Activated CD4-positive, alpha-beta T cell treated with anti-CD3 and anti-CD28 coated beads, Interleukin-2, amount 10 ng/mL, durations not matched to agents 24 days and 14 days (primary cell): Measurements from ENCODE around the gene ATP12A. TPM values are rescaled to one million over a fixed set of nuclear protein-coding genes. Genes with fewer than 3 reads are reported as not detected.

ENCODE experiments used
- DNase-seq: peaks from one replicate; pipeline ENCODE4 v3.0.0; 2022
- H3K27ac Mint-ChIP-seq: one replicate; pipeline ENCODE4 v1.8.0; 2022; ENCODE audit warnings: mild to moderate bottlenecking, mixed read lengths
- H3K27me3 Mint-ChIP-seq: one replicate; pipeline ENCODE4 v1.8.0; 2022; ENCODE audit warnings: mixed read lengths
- H3K36me3 Mint-ChIP-seq: one replicate; pipeline ENCODE4 v1.8.0; 2022; ENCODE audit warnings: low read depth, mild to moderate bottlenecking, mixed read lengths
- H3K4me1 Mint-ChIP-seq: one replicate; pipeline ENCODE4 v1.8.0; 2021; ENCODE audit warnings: mixed read lengths
- H3K4me3 Mint-ChIP-seq: one replicate; pipeline ENCODE4 v1.8.0; 2022; ENCODE audit warnings: mild to moderate bottlenecking, moderate library complexity, mixed read lengths
- H3K9me3 Mint-ChIP-seq: one replicate; pipeline ENCODE4 v1.8.0; 2021; ENCODE audit warnings: mixed read lengths
- intact Hi-C: fragments of 100-400 bp; cut with micrococcal nuclease; formaldehyde crosslinking; loops from one replicate; pipeline ENCODE4 v1.15.1; 2023
- total RNA-seq: library from RNA; stranded (reverse); gene quantifications from 2 replicates; pipeline ENCODE4 v1.2.3, GENCODE V29; 2022

The ATP12A gene
- total RNA-seq = 0.23 and 0.28 TPM in 2 replicates

DNA sequence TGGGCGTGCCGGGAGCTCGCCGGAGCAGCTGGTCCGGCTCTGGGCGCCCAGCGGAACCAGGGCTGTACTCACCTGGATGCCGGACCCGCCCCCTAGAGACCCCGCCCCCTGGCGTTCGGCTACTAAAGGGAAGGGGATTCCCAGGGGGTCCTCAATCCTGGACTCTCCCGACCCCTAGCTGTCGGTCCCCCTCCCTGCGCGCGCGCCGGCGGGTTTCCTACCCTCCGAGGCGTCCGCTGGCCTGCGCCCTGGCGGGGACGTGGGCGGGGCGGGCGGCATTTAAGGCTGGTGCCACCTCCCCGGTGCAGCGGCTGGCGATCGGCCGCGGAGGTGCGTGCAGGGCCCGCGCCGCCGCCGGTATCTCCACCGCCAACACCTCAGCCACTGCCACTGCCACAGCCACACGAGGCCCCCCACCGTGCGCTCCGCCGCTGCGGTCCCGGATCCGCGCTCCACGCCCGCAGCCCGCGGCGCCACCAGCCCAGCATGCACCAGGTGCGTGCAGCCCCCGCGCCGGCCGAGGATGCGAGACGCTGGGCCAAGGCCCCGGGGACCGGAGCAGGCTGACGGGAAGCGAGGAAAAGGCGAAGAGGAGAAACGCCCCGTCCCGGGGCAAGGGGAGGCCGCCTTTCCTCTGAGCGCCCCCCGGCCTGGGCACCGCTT is at the start of gene ATP12A:
TSS of gene ATP12A (plus strand) at position 151 of the 663 bp plus-strand sequence. CDS start at position 487, 336 bp downstream.
- intact Hi-C loops = loop anchor here (5.0 kb wide), 1 partner anchor 168 kb away; the partner anchor contains the start of gene PARP4
- DNase-seq = peak; percentile 76
- Mint-ChIP-seq H3K4me3 (peak within 1 kb of the TSS; percentile 45), H3K4me1 (peaks cover 31% of the 10 kb centered on the region), H3K27ac (no peak within 1 kb of the TSS), H3K9me3 (no peaks in the 10 kb centered on the region), H3K36me3 (no peaks in the 10 kb centered on the region), H3K27me3 (peaks cover 49% of the 10 kb centered on the region)

DNA sequence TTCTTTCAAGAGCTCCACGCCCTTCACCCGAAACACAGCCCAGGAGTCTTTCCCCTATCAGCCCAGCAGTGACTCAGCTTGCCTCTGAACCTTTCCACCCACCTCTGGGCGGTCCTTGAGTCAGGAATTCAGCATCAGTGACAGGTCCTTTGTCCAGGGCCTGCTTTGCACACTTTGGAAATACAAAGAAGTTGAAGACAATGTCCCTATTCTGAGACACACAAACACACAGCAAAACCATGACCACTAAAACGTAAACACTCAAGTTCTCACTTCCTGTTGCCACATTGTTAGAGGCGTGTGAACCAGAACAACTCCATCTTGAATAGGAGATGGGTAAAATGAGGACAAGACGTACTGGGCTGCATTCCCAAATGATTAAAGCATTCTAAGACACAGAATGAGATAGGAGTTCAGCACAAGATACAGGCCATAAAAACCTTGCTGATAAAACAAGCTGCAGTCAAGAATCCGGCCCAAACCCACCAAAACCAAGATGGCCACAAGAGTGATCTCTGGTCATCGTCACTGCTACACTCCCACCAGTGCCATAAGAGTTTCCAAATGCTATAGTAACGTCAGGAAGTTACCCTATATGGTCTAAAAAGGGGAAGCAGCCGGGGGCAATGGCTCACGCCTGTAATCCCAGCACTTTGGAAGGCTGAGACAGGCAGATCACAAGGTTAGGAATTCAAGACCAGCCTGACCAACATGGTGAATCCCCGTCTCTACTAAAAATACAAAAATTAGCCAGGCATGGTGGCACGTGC is 49.2 kb upstream of the ATP12A start:
- no peak for DNase-seq
- no peaks in the 10 kb centered on the region for H3K9me3 Mint-ChIP-seq
- H3K27me3 Mint-ChIP-seq = no peaks in the 10 kb centered on the region
- no peak overlapping the region for H3K4me3 Mint-ChIP-seq
- intact Hi-C loops = no loop called here
- peaks cover 25% of the 10 kb centered on the region for H3K4me1 Mint-ChIP-seq
- H3K27ac Mint-ChIP-seq = peak overlapping the region; percentile 65
- no peaks in the 10 kb centered on the region for H3K36me3 Mint-ChIP-seq

DNA sequence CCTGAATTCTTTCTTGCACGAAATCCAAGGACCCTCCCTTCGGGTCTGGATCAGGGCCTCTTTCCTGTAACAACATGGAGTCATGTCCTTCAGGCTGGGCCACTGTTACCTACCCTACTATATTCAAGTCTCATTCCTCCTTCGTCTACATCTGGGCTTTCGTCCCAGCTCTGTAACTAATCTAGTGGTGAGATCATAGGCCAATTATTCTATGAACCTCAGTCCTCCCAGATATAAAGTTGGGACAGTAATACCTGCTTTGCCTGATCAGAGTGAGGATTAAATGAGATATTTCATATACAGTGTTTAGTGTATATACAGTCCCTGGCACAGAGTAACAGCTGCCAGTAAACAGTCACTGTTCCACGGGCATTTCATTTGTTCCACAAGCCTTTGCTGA is 48.3 kb upstream of the ATP12A start:
- intact Hi-C loops = no loop called here
- no peaks in the 10 kb centered on the region for H3K36me3 Mint-ChIP-seq
- no peak overlapping the region for H3K4me3 Mint-ChIP-seq
- no peaks in the 10 kb centered on the region for H3K27me3 Mint-ChIP-seq
- H3K4me1 Mint-ChIP-seq = peaks cover 18% of the 10 kb centered on the region
- no peak overlapping the region for H3K27ac Mint-ChIP-seq
- no peaks in the 10 kb centered on the region for H3K9me3 Mint-ChIP-seq
- DNase-seq = no peak

DNA sequence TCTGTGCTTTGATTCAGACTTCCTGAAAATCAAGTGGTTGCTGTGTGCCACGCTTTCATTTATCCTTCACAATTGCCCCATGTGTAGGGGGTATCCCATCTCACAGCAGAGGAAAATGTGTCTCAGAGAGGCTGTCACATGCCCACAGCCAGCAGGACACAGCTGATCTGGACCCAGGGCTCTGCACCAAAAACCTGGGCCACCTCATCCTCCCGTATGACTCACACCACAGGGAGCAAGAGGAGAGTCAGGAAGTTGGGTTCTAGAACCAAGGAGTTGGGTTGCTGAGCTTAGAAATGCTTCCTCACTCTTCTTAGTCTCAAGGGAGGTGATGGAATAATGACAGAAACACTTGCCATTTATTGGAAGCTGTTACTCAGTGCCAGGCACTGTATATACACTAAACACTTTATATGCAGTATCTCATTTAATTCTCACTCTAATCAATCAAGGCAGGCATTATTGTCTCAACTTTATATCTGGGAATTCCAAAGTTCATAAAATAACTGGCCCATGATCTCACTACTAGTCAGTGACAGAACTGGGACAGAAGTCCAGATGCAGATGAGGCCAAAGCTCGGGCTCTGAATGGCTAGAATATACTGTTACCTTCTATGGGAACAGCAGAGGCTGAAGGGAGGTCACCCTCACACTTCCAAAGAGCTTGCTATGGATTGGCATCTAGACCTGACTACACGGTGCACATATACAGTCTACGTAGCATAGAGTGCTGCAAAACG is 47.7 kb upstream of the ATP12A start:
- no peak overlapping the region for H3K27ac Mint-ChIP-seq
- H3K9me3 Mint-ChIP-seq = no peaks in the 10 kb centered on the region
- intact Hi-C loops = no loop called here
- H3K4me3 Mint-ChIP-seq = no peak overlapping the region
- H3K36me3 Mint-ChIP-seq = no peaks in the 10 kb centered on the region
- DNase-seq = no peak
- H3K27me3 Mint-ChIP-seq = no peaks in the 10 kb centered on the region
- peaks cover 18% of the 10 kb centered on the region for H3K4me1 Mint-ChIP-seq

DNA sequence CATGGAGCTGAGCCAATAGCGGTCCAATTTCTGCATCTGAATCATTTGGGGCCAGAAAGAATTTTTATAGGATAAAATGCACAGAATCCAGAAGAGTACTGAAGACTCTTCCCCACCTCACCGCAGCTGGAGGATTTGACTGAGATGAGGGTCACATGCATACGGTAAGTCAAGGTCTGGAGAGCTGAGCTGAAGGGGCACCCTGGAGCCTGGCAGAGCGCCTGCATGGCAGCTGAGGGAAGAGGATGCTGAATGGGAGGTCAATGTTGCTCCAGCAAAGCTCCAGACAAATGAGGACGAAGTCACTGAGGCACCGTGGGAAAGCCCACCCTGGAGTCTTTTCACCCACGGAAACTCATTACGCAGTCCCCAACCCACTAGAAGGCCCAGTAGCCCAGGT is 43.4 kb upstream of the ATP12A start:
- no peak overlapping the region for H3K27ac Mint-ChIP-seq
- no peak overlapping the region for H3K4me3 Mint-ChIP-seq
- H3K36me3 Mint-ChIP-seq = no peaks in the 10 kb centered on the region
- no peak for DNase-seq
- no peaks in the 10 kb centered on the region for H3K27me3 Mint-ChIP-seq
- H3K4me1 Mint-ChIP-seq = peaks cover 6% of the 10 kb centered on the region
- no peaks in the 10 kb centered on the region for H3K9me3 Mint-ChIP-seq
- intact Hi-C loops = no loop called here

DNA sequence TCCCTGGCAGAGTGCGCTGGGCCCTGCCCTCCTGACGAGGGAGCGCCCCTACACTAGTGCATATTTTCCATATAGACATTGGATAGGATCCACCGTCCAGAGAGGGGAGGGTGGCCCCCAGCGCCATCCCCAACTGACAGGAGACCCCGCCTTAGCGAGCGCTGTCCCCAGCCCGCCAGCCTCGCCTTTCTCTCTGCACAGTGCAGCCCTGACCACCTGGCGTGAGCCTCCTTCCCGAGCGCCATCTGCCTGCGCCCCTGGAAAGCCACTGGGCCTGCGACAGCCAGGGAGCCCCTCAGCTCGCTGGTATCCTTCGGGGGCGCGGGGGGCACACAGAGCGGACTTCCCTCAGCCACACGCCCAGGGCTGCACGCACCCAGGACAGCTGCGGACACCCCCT is 42.1 kb upstream of the ATP12A start:
- no peak for DNase-seq
- Mint-ChIP-seq H3K4me1 (peaks cover 2% of the 10 kb centered on the region), H3K4me3 (no peak overlapping the region), H3K36me3 (no peaks in the 10 kb centered on the region), H3K9me3 (no peaks in the 10 kb centered on the region), H3K27me3 (no peaks in the 10 kb centered on the region), H3K27ac (no peak overlapping the region)
- intact Hi-C loops = no loop called here

DNA sequence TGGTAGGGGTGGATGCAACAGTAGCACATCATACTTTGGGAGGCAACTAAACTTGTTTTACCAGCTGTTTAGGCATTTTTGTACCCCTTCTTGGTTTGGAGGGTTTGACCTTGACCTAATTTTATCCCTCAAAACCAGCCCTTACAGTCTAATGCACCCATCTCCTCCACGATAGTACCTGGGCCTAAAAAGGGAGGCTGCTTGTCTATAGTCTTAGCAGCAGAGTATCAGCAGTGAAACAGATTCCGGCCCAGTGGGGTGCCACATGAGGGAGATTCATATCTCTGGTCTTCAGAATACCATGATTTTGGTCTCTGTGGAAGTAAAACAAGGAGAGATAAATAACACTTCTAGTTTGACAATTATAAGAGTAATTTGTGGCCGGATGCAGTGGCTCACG is 39.5 kb upstream of the ATP12A start:
- no peaks in the 10 kb centered on the region for H3K27me3 Mint-ChIP-seq
- DNase-seq = no peak
- H3K36me3 Mint-ChIP-seq = no peaks in the 10 kb centered on the region
- no peak overlapping the region for H3K27ac Mint-ChIP-seq
- no peaks in the 10 kb centered on the region for H3K4me1 Mint-ChIP-seq
- no peaks in the 10 kb centered on the region for H3K9me3 Mint-ChIP-seq
- intact Hi-C loops = no loop called here
- H3K4me3 Mint-ChIP-seq = no peak overlapping the region

DNA sequence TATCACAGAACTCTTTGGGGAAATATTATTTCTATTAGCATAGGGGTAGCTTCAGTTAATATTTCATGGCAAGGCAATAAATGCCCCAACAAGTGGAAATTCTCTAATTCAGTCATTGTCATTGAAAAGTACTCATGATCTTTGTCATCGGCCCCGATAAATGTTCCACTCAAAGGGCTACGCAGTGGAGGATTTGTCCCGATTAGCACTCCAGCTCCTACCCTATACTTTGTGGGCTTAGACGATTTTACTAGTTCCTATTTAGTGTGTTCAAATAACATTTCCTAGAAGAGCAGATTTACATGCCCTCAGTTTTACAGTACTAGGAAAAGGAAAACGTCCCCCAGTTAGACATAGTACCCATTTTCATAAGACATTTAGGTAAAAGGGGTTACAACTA is 38.0 kb upstream of the ATP12A start:
- H3K4me1 Mint-ChIP-seq = no peaks in the 10 kb centered on the region
- no peak overlapping the region for H3K27ac Mint-ChIP-seq

DNA sequence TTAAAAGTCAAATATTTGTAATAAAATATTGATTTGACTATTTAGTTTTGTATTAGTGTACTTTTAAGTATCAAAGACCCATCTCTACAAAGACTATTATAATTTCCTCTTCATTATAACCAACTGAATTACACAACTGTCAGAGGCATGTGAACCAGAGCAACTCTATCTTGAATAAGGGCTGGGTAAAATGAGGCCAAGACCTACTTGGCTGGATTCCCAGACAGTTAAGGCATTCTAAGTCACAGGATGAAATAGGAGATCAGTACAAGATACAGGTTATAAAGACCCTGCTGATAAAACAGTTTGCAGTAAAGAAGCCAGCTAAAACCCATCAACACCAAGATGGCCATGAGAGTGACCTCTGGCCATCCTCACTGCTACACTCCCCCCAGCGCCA is 36.2 kb upstream of the ATP12A start:
- intact Hi-C loops = no loop called here
- Mint-ChIP-seq H3K9me3 (no peaks in the 10 kb centered on the region), H3K27me3 (peaks cover 2% of the 10 kb centered on the region), H3K27ac (no peak overlapping the region), H3K4me3 (no peak overlapping the region), H3K36me3 (no peaks in the 10 kb centered on the region), H3K4me1 (peaks cover 2% of the 10 kb centered on the region)
- no peak for DNase-seq

More for the DNA sequence above, 38.0 kb upstream of the ATP12A start:
- Mint-ChIP-seq H3K36me3 (no peaks in the 10 kb centered on the region), H3K27me3 (peaks cover 2% of the 10 kb centered on the region), H3K4me3 (no peak overlapping the region), H3K9me3 (no peaks in the 10 kb centered on the region)
- no peak for DNase-seq
- intact Hi-C loops = no loop called here

DNA sequence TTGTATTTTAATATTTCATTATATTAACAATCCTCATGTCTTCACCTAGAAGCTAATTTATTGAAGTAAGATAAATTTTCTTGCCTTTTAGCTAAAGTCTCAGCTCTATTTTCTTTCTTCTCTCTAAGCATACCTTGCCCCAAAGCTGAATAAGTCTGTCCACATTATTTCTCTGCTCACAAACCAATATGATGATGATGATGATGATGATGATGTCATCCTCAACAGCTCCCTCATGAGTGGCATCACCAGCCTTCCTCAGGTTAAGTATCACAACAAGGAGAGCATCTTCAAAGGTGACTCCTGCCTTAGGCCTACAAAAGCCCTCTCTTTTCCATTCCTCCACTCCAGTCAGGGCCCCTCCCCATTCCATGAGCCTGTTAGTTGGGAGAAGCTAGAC is 31.9 kb upstream of the ATP12A start:
- intact Hi-C loops = no loop called here
- no peaks in the 10 kb centered on the region for H3K36me3 Mint-ChIP-seq
- peaks cover 9% of the 10 kb centered on the region for H3K4me1 Mint-ChIP-seq
- no peak overlapping the region for H3K27ac Mint-ChIP-seq
- DNase-seq = no peak
- H3K9me3 Mint-ChIP-seq = no peaks in the 10 kb centered on the region
- peaks cover 2% of the 10 kb centered on the region for H3K27me3 Mint-ChIP-seq
- H3K4me3 Mint-ChIP-seq = no peak overlapping the region

DNA sequence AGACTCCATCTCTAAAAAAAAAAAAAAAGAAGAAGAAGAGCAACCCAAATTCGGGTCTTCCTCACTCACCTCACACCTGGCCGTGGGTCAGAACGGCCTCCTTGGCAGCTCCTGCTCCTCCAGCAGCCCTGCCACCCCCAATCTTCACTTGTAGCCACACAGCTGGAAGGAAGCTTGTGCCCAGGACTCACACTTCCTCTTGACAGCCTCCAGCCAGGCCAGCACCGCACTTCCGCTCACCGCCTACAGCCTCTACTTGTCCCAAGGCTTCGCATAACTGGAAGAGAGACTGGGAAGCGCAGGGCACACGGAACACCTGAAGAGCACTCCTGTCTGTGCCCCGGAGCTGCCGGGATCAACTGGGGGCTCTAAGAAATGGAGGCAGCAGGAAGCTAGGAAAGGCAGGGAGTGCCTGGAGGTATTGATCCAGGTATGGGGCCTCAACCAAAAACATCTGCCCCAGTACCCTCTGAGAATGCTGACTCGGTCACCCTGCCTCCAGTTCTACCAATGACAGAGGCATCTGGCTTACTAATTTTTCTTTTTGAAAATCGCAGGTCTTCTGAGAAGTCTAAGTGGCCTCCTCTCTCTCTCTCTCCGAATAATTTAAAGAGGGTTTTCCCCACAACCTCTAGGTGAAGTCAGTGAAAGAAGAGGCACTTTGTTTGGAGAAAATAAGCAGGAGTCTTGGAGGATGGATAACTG is 31.1 kb upstream of the ATP12A start:
- H3K4me1 Mint-ChIP-seq = peaks cover 9% of the 10 kb centered on the region
- intact Hi-C loops = no loop called here
- H3K27ac Mint-ChIP-seq = peak overlapping the region; percentile 63
- H3K4me3 Mint-ChIP-seq = no peak overlapping the region
- H3K9me3 Mint-ChIP-seq = no peaks in the 10 kb centered on the region
- no peak for DNase-seq
- H3K27me3 Mint-ChIP-seq = peaks cover 2% of the 10 kb centered on the region
- no peaks in the 10 kb centered on the region for H3K36me3 Mint-ChIP-seq

DNA sequence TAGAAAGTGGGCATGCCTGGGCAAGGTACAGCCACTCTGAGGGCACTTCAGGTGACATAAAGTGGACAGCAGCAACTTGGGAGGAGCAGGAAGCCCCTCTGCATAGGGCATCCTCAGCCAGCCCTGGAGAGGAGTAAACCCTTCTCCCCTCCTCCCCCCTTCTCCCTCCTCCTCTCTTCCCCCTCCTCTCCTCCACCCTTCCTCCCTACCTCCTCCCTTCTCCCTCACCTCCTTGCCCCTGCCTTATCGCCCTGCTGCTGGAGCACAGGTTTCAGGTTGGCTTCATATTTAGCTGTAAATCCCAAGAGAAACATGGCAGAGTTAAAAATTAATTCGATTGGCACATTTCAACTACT is 30.5 kb upstream of the ATP12A start:
- Mint-ChIP-seq H3K4me3 (no peak overlapping the region), H3K27me3 (peaks cover 2% of the 10 kb centered on the region), H3K4me1 (peaks cover 9% of the 10 kb centered on the region), H3K36me3 (no peaks in the 10 kb centered on the region), H3K9me3 (no peaks in the 10 kb centered on the region), H3K27ac (peak overlapping the region; percentile 63)
- DNase-seq = no peak
- intact Hi-C loops = no loop called here

DNA sequence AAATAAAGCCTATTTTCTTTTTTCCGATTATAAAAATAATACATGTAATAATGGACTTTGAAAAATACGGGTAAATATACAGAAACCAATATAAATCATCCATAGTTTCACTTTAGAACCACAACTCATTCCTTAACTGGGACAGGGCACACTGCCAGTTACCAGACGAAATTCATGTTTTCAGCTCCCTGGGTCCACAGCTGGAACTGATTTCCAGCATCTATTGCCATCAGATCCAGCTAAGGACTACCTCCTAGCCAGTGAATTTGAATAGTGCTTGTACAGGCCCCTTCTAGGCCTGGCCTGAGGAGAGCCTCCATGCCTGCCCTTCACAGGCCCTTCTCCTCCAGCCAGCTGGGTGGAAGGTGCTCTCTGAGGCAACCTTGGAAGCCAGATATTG is 30.0 kb upstream of the ATP12A start:
- intact Hi-C loops = no loop called here
- peaks cover 2% of the 10 kb centered on the region for H3K27me3 Mint-ChIP-seq
- DNase-seq = no peak
- no peak overlapping the region for H3K4me3 Mint-ChIP-seq
- H3K27ac Mint-ChIP-seq = peak overlapping the region; percentile 45
- H3K9me3 Mint-ChIP-seq = no peaks in the 10 kb centered on the region
- peaks cover 9% of the 10 kb centered on the region for H3K4me1 Mint-ChIP-seq
- no peaks in the 10 kb centered on the region for H3K36me3 Mint-ChIP-seq
